ENCODE data around the gene NDUFA6. TPM values are rescaled to one million over a fixed set of nuclear protein-coding genes. Genes with fewer than 3 reads are reported as not detected.

The NDUFA6 gene
- total RNA-seq, 1 donor from 2014 or later: 90.1 TPM

DNA sequence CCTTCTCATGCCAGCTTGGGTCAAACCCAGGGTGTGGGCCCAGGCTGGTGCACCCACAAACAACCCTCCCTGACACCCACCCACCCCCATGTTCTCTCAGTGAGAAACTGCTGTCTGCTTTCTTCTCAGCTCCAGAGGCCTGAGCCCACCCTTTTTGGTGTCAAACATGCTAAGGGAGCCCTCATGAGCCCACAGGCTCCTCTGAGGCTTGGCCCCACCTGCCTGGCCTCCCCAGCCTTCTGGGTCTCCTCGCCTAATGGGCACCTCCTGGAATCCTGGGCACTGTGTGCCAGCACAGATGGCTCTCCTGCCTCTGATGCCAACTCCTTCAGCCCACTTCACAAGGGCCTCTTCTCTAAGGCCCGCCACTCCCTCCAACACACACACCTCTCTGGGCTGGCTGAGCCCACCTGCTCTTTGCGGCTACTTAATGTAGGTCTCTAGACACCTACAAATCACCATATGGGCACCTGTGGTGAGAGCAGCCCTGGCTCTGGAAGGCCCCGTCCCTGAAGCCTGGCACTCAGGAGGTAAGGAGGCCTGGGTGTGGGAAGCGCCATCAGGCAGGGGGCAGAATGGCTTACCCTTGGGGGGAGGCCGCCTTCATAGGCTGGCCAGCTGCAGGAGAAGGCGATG lies 24.3 kb downstream of the NDUFA6 start:
- TF ChIP-seq, protein P1, sequence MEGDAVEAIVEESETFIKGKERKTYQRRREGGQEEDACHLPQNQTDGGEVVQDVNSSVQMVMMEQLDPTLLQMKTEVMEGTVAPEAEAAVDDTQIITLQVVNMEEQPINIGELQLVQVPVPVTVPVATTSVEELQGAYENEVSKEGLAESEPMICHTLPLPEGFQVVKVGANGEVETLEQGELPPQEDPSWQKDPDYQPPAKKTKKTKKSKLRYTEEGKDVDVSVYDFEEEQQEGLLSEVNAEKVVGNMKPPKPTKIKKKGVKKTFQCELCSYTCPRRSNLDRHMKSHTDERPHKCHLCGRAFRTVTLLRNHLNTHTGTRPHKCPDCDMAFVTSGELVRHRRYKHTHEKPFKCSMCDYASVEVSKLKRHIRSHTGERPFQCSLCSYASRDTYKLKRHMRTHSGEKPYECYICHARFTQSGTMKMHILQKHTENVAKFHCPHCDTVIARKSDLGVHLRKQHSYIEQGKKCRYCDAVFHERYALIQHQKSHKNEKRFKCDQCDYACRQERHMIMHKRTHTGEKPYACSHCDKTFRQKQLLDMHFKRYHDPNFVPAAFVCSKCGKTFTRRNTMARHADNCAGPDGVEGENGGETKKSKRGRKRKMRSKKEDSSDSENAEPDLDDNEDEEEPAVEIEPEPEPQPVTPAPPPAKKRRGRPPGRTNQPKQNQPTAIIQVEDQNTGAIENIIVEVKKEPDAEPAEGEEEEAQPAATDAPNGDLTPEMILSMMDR (IDR thresholded peaks at IDR 0.05; ENCODE audit: partially characterized antibody, unreplicated experiment): no peak
- Mint-ChIP-seq H3K4me3 (ENCODE audit: unreplicated experiment) (no peak overlapping the region), H3K36me3 (ENCODE audit: unreplicated experiment) (peaks cover 6% of the 10 kb centered on the region), H3K9me3 (ENCODE audit: unreplicated experiment) (peaks cover 5% of the 10 kb centered on the region), H3K27me3 (ENCODE audit: unreplicated experiment) (no peaks in the 10 kb centered on the region), H3K27ac (ENCODE audit: unreplicated experiment) (no peak overlapping the region), H3K4me1 (ENCODE audit: low read depth, unreplicated experiment) (no peaks in the 10 kb centered on the region)
- no peak for DNase-seq

DNA sequence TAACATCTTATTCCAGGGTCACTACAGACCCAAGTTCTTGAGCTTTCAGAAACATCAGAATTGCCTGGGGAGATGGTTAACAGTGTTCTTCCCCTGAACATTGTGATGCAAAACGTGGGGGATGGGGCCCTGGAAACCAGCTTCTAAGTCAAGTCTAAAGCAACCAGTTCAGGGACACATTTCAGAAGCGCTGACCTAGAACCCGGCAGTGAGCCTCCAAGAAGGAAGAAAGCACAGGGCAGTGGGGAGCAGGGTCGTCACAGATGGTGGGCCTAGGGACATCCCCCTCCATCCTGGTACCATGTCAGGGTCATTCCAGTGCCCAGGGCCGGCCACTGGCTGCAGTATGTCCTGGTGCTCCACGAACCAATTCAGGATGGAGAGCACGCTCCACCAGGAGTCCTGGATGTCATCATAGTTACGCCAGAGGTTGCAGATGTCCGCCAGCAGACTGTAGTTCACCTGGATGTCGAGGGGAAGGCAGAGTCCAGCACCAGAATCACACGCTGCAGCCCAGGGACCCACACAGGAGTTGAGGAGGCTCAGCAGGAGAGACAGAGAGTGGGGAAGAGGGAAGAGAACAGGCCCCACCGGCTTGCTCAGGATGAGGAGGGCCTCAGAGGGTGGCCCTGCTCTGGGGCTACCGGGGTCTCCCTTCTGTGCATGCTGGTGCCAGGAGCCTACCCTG lies 25.0 kb downstream of the NDUFA6 start:
- Mint-ChIP-seq H3K27ac (ENCODE audit: unreplicated experiment) (no peak overlapping the region), H3K9me3 (ENCODE audit: unreplicated experiment) (peaks cover 5% of the 10 kb centered on the region), H3K36me3 (ENCODE audit: unreplicated experiment) (peaks cover 6% of the 10 kb centered on the region), H3K27me3 (ENCODE audit: unreplicated experiment) (no peaks in the 10 kb centered on the region), H3K4me3 (ENCODE audit: unreplicated experiment) (no peak overlapping the region), H3K4me1 (ENCODE audit: low read depth, unreplicated experiment) (no peaks in the 10 kb centered on the region)
- no peak for DNase-seq
- TF ChIP-seq, protein P1 (IDR thresholded peaks at IDR 0.05; ENCODE audit: partially characterized antibody, unreplicated experiment): no peak

DNA sequence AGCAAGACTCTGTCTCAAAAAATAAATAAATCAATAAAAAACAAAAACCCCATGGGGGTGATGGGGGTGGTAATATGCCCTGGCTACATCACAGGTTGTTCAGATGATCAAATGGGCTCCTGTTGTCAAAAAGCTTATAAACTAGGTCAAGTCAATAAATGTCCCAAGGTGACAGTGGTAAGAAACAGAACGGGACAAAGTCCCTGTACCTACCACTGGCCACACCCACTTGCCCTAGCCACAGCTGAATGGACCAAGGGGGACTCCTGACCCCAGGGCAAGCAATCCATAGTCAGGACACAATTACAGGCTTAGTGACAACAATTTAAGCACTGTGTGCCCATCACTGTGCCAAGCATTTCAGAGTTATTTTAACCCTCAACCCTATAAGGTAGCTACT lies 25.9 kb downstream of the NDUFA6 start:
- H3K36me3 Mint-ChIP-seq (ENCODE audit: unreplicated experiment): peaks cover 6% of the 10 kb centered on the region
- DNase-seq: no peak
- TF ChIP-seq, protein P1 (IDR thresholded peaks at IDR 0.05; ENCODE audit: partially characterized antibody, unreplicated experiment): no peak
- peaks cover 3% of the 10 kb centered on the region for H3K9me3 Mint-ChIP-seq (ENCODE audit: unreplicated experiment)
- no peaks in the 10 kb centered on the region for H3K27me3 Mint-ChIP-seq (ENCODE audit: unreplicated experiment)
- H3K4me3 Mint-ChIP-seq (ENCODE audit: unreplicated experiment): no peak overlapping the region
- H3K27ac Mint-ChIP-seq (ENCODE audit: unreplicated experiment): no peak overlapping the region
- no peaks in the 10 kb centered on the region for H3K4me1 Mint-ChIP-seq (ENCODE audit: low read depth, unreplicated experiment)

DNA sequence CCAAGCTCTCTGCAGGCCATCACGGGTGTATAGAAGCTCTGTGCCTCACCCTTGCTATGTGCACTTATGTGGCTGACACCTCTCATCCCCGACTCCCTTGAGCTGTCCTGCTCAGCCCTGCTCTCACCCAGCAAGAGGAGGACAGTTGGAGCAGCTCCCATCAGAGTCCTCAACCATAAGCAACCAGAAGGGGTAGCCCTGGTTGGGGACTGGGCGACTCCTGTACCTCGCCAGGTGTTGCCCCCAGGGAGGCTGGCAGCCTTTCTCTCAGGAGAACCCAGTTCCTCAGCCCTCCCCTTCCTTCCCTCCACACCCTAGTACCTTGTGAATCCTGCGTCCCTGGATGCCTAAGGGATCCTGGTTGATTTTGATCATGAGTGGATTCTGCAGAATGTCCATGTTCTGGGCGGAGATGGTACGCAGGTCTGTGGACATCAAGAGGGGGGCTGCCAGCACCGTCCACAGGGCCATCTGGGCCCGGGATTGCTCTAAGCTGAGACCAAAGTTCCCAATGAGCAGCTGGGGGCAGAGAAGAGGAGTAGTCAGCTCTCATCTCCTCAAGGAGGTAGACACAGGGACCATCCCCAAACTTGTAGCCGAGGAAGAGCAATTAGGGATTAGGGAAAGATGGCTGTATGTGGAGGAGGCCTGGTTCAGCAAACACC lies 27.9 kb downstream of the NDUFA6 start:
- TF ChIP-seq, protein P1 (IDR thresholded peaks at IDR 0.05; ENCODE audit: partially characterized antibody, unreplicated experiment): no peak
- no peaks in the 10 kb centered on the region for H3K4me1 Mint-ChIP-seq (ENCODE audit: low read depth, unreplicated experiment)
- peaks cover 3% of the 10 kb centered on the region for H3K9me3 Mint-ChIP-seq (ENCODE audit: unreplicated experiment)
- H3K27me3 Mint-ChIP-seq (ENCODE audit: unreplicated experiment): no peaks in the 10 kb centered on the region
- peaks cover 21% of the 10 kb centered on the region for H3K36me3 Mint-ChIP-seq (ENCODE audit: unreplicated experiment)
- no peak overlapping the region for H3K27ac Mint-ChIP-seq (ENCODE audit: unreplicated experiment)
- DNase-seq: no peak
- no peak overlapping the region for H3K4me3 Mint-ChIP-seq (ENCODE audit: unreplicated experiment)

DNA sequence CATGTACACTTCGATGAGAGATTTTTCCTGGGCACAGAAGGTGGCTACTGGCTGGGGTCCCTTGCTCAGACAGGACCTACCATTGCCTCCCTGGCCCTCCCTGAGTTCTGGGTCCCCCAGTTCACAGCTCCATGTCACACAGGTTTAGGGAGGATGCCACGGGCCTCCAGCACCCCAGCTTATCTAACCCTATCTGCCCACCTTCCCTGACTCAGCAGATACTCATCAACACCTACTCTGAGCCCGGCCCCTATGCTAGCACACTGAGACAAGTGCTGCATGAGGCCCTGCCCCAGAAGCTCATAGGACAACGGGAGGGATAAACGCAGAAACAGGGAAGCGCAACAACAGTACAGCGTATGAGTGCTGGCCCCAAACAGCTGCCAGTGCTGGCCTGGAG lies 29.5 kb downstream of the NDUFA6 start:
- DNase-seq: no peak
- Mint-ChIP-seq H3K27me3 (ENCODE audit: unreplicated experiment) (no peaks in the 10 kb centered on the region), H3K4me1 (ENCODE audit: low read depth, unreplicated experiment) (no peaks in the 10 kb centered on the region), H3K4me3 (ENCODE audit: unreplicated experiment) (no peak overlapping the region), H3K9me3 (ENCODE audit: unreplicated experiment) (peaks cover 4% of the 10 kb centered on the region), H3K27ac (ENCODE audit: unreplicated experiment) (no peak overlapping the region), H3K36me3 (ENCODE audit: unreplicated experiment) (peaks cover 33% of the 10 kb centered on the region)
- TF ChIP-seq, protein P1 (IDR thresholded peaks at IDR 0.05; ENCODE audit: partially characterized antibody, unreplicated experiment): no peak

Data from glutamatergic neuron (in vitro differentiated cells).